ENCODE measurements around the gene KIAA1755.
"Not testable (repeated sequence)": the region's sequence is repeated elsewhere in the genome, so short reads cannot be mapped to it uniquely, and the experiment has no call there.

Gene KIAA1755

GRCh38 chr20:38270869-38271605, 10.5 kb upstream of the KIAA1755 start:
- DNase-seq = no peak
- in situ Hi-C loops (cut with MboI; ENCODE audit: low pct_unique_long_range_greater_than_20kb, low sequenced_read_pairs) = no loop called here

- in situ Hi-C loops (cut with MboI; ENCODE audit: low pct_unique_long_range_greater_than_20kb, low sequenced_read_pairs) = no loop called here
- DNase-seq = no peak
These were observed 9.2 kb upstream of the KIAA1755 start for GRCh38 chr20:38269715-38270114.

GRCh38 chr20:38269040-38269439, 8.5 kb upstream of the KIAA1755 start:
- no peak for DNase-seq
- in situ Hi-C loops (cut with MboI; ENCODE audit: low pct_unique_long_range_greater_than_20kb, low sequenced_read_pairs) = no loop called here

GRCh38 chr20:38267901-38268514, 7.5 kb upstream of the KIAA1755 start:
- in situ Hi-C loops (cut with MboI; ENCODE audit: low pct_unique_long_range_greater_than_20kb, low sequenced_read_pairs) = no loop called here
- DNase-seq = no peak

- in situ Hi-C loops (cut with MboI; ENCODE audit: low pct_unique_long_range_greater_than_20kb, low sequenced_read_pairs) = no loop called here
These were observed 6.8 kb upstream of the KIAA1755 start for GRCh38 chr20:38267296-38267695.

GRCh38 chr20:38266426-38266825, 5.9 kb upstream of the KIAA1755 start:
- in situ Hi-C loops (cut with MboI; ENCODE audit: low pct_unique_long_range_greater_than_20kb, low sequenced_read_pairs) = no loop called here
- DNase-seq = no peak

More at GRCh38 chr20:38267296-38267695, 6.8 kb upstream of the KIAA1755 start:
- DNase-seq = no peak

- DNase-seq = no peak
- in situ Hi-C loops (cut with MboI; ENCODE audit: low pct_unique_long_range_greater_than_20kb, low sequenced_read_pairs) = no loop called here
These were observed 2.4 kb upstream of the KIAA1755 start for GRCh38 chr20:38262931-38263330.

GRCh38 chr20:38261054-38261390, 487 bp upstream of the KIAA1755 start:
- in situ Hi-C loops (cut with MboI; ENCODE audit: low pct_unique_long_range_greater_than_20kb, low sequenced_read_pairs) = no loop called here
- DNase-seq = no peak

- in situ Hi-C loops (cut with MboI; ENCODE audit: low pct_unique_long_range_greater_than_20kb, low sequenced_read_pairs) = no loop called here
- DNase-seq = no peak
These were observed 534 bp downstream of the KIAA1755 start for GRCh38 chr20:38260025-38260377.

- in situ Hi-C loops (cut with MboI; ENCODE audit: low pct_unique_long_range_greater_than_20kb, low sequenced_read_pairs) = no loop called here
- no peak for DNase-seq
These were observed 1.9 kb downstream of the KIAA1755 start for GRCh38 chr20:38258545-38259215.

- no peak for DNase-seq
- in situ Hi-C loops (cut with MboI; ENCODE audit: low pct_unique_long_range_greater_than_20kb, low sequenced_read_pairs) = no loop called here
These were observed 3.6 kb downstream of the KIAA1755 start for GRCh38 chr20:38256966-38257365.

GRCh38 chr20:38256021-38256420, 4.5 kb downstream of the KIAA1755 start:
- no peak for DNase-seq
- in situ Hi-C loops (cut with MboI; ENCODE audit: low pct_unique_long_range_greater_than_20kb, low sequenced_read_pairs) = no loop called here

GRCh38 chr20:38255393-38255792, 5.1 kb downstream of the KIAA1755 start:
- in situ Hi-C loops (cut with MboI; ENCODE audit: low pct_unique_long_range_greater_than_20kb, low sequenced_read_pairs) = no loop called here
- DNase-seq = no peak

GRCh38 chr20:38254621-38255020, 5.9 kb downstream of the KIAA1755 start:
- DNase-seq; in situ Hi-C loops (cut with MboI; ENCODE audit: low pct_unique_long_range_greater_than_20kb, low sequenced_read_pairs): not testable (repeated sequence)

- no peak for DNase-seq
These were observed 7.0 kb downstream of the KIAA1755 start for GRCh38 chr20:38253571-38253970.

GRCh38 chr20:38252292-38253288, 7.9 kb downstream of the KIAA1755 start:
- in situ Hi-C loops (cut with MboI; ENCODE audit: low pct_unique_long_range_greater_than_20kb, low sequenced_read_pairs) = no loop called here
- DNase-seq = no peak

More at GRCh38 chr20:38253571-38253970, 7.0 kb downstream of the KIAA1755 start:
- in situ Hi-C loops (cut with MboI; ENCODE audit: low pct_unique_long_range_greater_than_20kb, low sequenced_read_pairs) = no loop called here

GRCh38 chr20:38251441-38251840, 9.1 kb downstream of the KIAA1755 start:
- in situ Hi-C loops (cut with MboI; ENCODE audit: low pct_unique_long_range_greater_than_20kb, low sequenced_read_pairs); DNase-seq: not testable (repeated sequence)

GRCh38 chr20:38250609-38251008, 9.9 kb downstream of the KIAA1755 start:
- in situ Hi-C loops (cut with MboI; ENCODE audit: low pct_unique_long_range_greater_than_20kb, low sequenced_read_pairs) = no loop called here
- DNase-seq = no peak

- in situ Hi-C loops (cut with MboI; ENCODE audit: low pct_unique_long_range_greater_than_20kb, low sequenced_read_pairs) = no loop called here
- DNase-seq = no peak
These were observed 10.8 kb downstream of the KIAA1755 start for GRCh38 chr20:38249536-38250310.
